IMR-90 (cell line): Measurements from ENCODE around the gene PIRT. TPM values are rescaled to one million over a fixed set of nuclear protein-coding genes. Genes with fewer than 3 reads are reported as not detected.

ENCODE experiments used
- ATAC-seq: fragments of 200-7000 bp; cut with Tn5 transposase; 2 replicates; pipeline ENCODE4 v1.9.1; 2020; ENCODE audit warnings: low read depth, mild to moderate bottlenecking, moderate library complexity
- BruUV-seq: library from RNA; stranded (reverse); fragments of 400-500 nt; replicated peaks from 2 replicates; lab custom pipeline; 2021; lab: Mats Ljungman, UMichigan
- CTCF ChIA-PET: fragments of 300-600 bp; formaldehyde crosslinking; extraction: SDS; loops from one replicate; lab custom pipeline; 2021; ENCODE audit warnings: antibody characterized with exemption; lab: Yijun Ruan, JAX
- POLR2A ChIA-PET: fragments of 300-600 bp; sonication (Branson Sonifier 250); formaldehyde crosslinking; loops from one replicate; lab custom pipeline; 2022; ENCODE audit warnings: antibody characterized with exemption; ENCODE audit not compliant: unreplicated experiment; lab: Charles Lee
- DNase-seq: peaks from one replicate; pipeline ENCODE4 v3.0.0; 2013
- H2AFZ ChIP-seq: replicated peaks from 2 replicates; pipeline ENCODE3; 2013; ENCODE audit warnings: low read length, mild to moderate bottlenecking; ENCODE audit not compliant: poor library complexity
- H2AK5ac ChIP-seq: 2 replicates; pipeline ENCODE4 v1.6.1; 2013; ENCODE audit warnings: low read depth, low read length, inconsistent platforms
- H2AK9ac ChIP-seq: replicated peaks from 2 replicates; pipeline ENCODE3; 2013; ENCODE audit warnings: mild to moderate bottlenecking, low read depth, low read length, moderate library complexity; ENCODE audit not compliant: poor library complexity
- H2BK120ac ChIP-seq: 2 replicates; pipeline ENCODE4 v1.6.1; 2013; ENCODE audit warnings: low read depth, low read length, inconsistent platforms
- H2BK15ac ChIP-seq: 3 replicates; pipeline ENCODE4 v1.6.1; 2013; ENCODE audit warnings: low read depth, low read length, inconsistent platforms
- H2BK20ac ChIP-seq: 2 replicates; pipeline ENCODE4 v1.6.1; 2013; ENCODE audit warnings: low read depth, mild to moderate bottlenecking, inconsistent platforms, low read length, moderate library complexity
- H2BK5ac ChIP-seq: 2 replicates; pipeline ENCODE4 v1.6.1; 2013; ENCODE audit warnings: mild to moderate bottlenecking, low read depth, low read length, inconsistent platforms; ENCODE audit not compliant: poor library complexity, severe bottlenecking
- H3K14ac ChIP-seq: replicated peaks from 2 replicates; pipeline ENCODE4 v1.6.1; 2013; ENCODE audit warnings: low read depth, low read length, inconsistent platforms
- H3K18ac ChIP-seq: 2 replicates; pipeline ENCODE4 v1.6.1; 2013; ENCODE audit warnings: low read depth, low read length, control low read depth
- H3K23ac ChIP-seq: 2 replicates; pipeline ENCODE4 v1.6.1; 2013; ENCODE audit warnings: low read depth, low read length, inconsistent platforms
- H3K27ac ChIP-seq: 2 replicates; pipeline ENCODE4 v1.5.1; 2013; ENCODE audit warnings: mild to moderate bottlenecking, control low read depth, low read length; ENCODE audit not compliant: insufficient read depth
- H3K27me3 ChIP-seq: 2 replicates; pipeline ENCODE4 v1.6.1; 2013; ENCODE audit warnings: low read length; ENCODE audit not compliant: control insufficient read depth, insufficient read depth
- H3K36me3 ChIP-seq: 2 replicates; pipeline ENCODE4 v1.6.1; 2013; ENCODE audit warnings: low read length, mixed read lengths; ENCODE audit not compliant: control insufficient read depth, insufficient read depth
- H3K4ac ChIP-seq: 2 replicates; pipeline ENCODE4 v1.6.1; 2013; ENCODE audit warnings: low read depth, low read length, inconsistent platforms
- H3K4me1 ChIP-seq: 2 replicates; pipeline ENCODE4 v1.6.1; 2013; ENCODE audit warnings: low read length, mixed read lengths; ENCODE audit not compliant: control insufficient read depth, insufficient read depth
- H3K4me2 ChIP-seq: 2 replicates; pipeline ENCODE4 v1.6.1; 2013; ENCODE audit warnings: low read depth, mild to moderate bottlenecking, control low read depth, low read length, moderate library complexity
- H3K4me3 ChIP-seq: 2 replicates; pipeline ENCODE4 v1.5.1; 2013; ENCODE audit warnings: low read depth, mild to moderate bottlenecking, control low read depth, low read length, moderate library complexity; ENCODE audit not compliant: insufficient read depth
- H3K56ac ChIP-seq: 2 replicates; pipeline ENCODE4 v1.6.1; 2013; ENCODE audit warnings: low read length, inconsistent platforms; ENCODE audit not compliant: insufficient read depth; ENCODE audit errors: extremely low read depth
- H3K79me1 ChIP-seq, 2 experiments: 2 replicates each; pipeline ENCODE4 v1.6.1; 2013; ENCODE audit warnings: low read length in 2 of 2, inconsistent platforms in 1 of 2, low read depth in 1 of 2
- H3K9ac ChIP-seq: 2 replicates; pipeline ENCODE4 v1.6.1; 2013; ENCODE audit warnings: low read depth, low read length, control low read depth
- H3K9me1 ChIP-seq: 2 replicates; pipeline ENCODE4 v1.6.1; 2013; ENCODE audit warnings: low read length, inconsistent platforms; ENCODE audit not compliant: insufficient read depth
- H3K9me3 ChIP-seq: 2 replicates; pipeline ENCODE4 v1.6.1; 2013; ENCODE audit warnings: low read length; ENCODE audit not compliant: control insufficient read depth, insufficient read depth
- H4K20me1 ChIP-seq: 2 replicates; pipeline ENCODE4 v1.6.1; 2013; ENCODE audit warnings: low read length, inconsistent platforms; ENCODE audit not compliant: insufficient read depth
- H4K5ac ChIP-seq: 2 replicates; pipeline ENCODE4 v1.6.1; 2013; ENCODE audit warnings: mild to moderate bottlenecking, low read depth, low read length, control low read depth
- H4K8ac ChIP-seq, 2 experiments: 2 replicates each; pipeline ENCODE4 v1.6.1; 2013; ENCODE audit warnings: low read depth in 2 of 2, low read length in 2 of 2, control low read depth in 1 of 2, inconsistent platforms in 1 of 2
- H4K91ac ChIP-seq: 2 replicates; pipeline ENCODE4 v1.6.1; 2013; ENCODE audit warnings: low read depth, low read length, inconsistent platforms; ENCODE audit not compliant: insufficient read depth
- CEBPB ChIP-seq: IDR thresholded peaks from 2 replicates; pipeline ENCODE4 v1.6.1; 2012; ENCODE audit warnings: low read depth, low read length, improper control_type of control experiment
- CHD1 ChIP-seq: IDR thresholded peaks from 2 replicates; pipeline ENCODE4 v1.6.1; 2012; ENCODE audit warnings: low read depth, low read length, improper control_type of control experiment
- FOS ChIP-seq: fragments of 150-350 bp; IDR thresholded peaks from 2 replicates; pipeline ENCODE4 v1.6.1; 2016; ENCODE audit warnings: low read depth, low read length
- MAFK ChIP-seq: IDR thresholded peaks from 2 replicates; pipeline ENCODE4 v1.6.1; 2012; ENCODE audit warnings: low read depth, low read length, improper control_type of control experiment
- MAZ ChIP-seq: IDR thresholded peaks from 2 replicates; pipeline ENCODE4 v1.6.1; 2012; ENCODE audit warnings: low read depth, mild to moderate bottlenecking, low read length, improper control_type of control experiment, moderate library complexity, borderline replicate concordance
- MXI1 ChIP-seq: IDR thresholded peaks from 2 replicates; pipeline ENCODE4 v1.6.1; 2012; ENCODE audit warnings: low read depth, mild to moderate bottlenecking, low read length, moderate library complexity, borderline replicate concordance
- NFE2L2 ChIP-seq: fragments of 150-350 bp; IDR thresholded peaks from 2 replicates; pipeline ENCODE4 v1.6.1; 2016; ENCODE audit warnings: low read depth, mild to moderate bottlenecking, low read length
- POLR2A ChIP-seq: IDR thresholded peaks from 2 replicates; pipeline ENCODE4 v1.6.1; 2012; ENCODE audit warnings: mild to moderate bottlenecking, low read depth, low read length
- RCOR1 ChIP-seq: IDR thresholded peaks from 2 replicates; pipeline ENCODE4 v1.6.1; 2012; ENCODE audit warnings: mild to moderate bottlenecking, low read length, improper control_type of control experiment; ENCODE audit not compliant: insufficient replicate concordance
- RFX5 ChIP-seq: IDR thresholded peaks from 2 replicates; pipeline ENCODE4 v1.8.0; 2012; ENCODE audit warnings: low read depth, mild to moderate bottlenecking, low read length, moderate library complexity
- SMC3 ChIP-seq: fragments of 150-350 bp; IDR thresholded peaks from 2 replicates; pipeline ENCODE4 v1.6.1; 2016; ENCODE audit warnings: low read depth, mild to moderate bottlenecking, antibody characterized with exemption, low read length, moderate library complexity
- WGBS, 2 experiments: methylation state at CpG; one replicate each; pipeline versions ENCODE4 v1.1.5 to v1.1.7; 2013; ENCODE audit warnings: missing lambda C conversion rate in 2 of 2; ENCODE audit not compliant: insufficient read length in 1 of 2; ENCODE audit errors: extremely low coverage in 2 of 2; 5-methylcytosine and 5-hydroxymethylcytosine counted together
- dilution Hi-C: fragments of 300-500 bp; cut with HindIII; formaldehyde crosslinking; loops from one replicate; pipeline ENCODE4 v1.14.3; 2018; ENCODE audit warnings: low sequenced_read_pairs; ENCODE audit not compliant: unreplicated experiment
- in situ Hi-C: fragments of 300-500 bp; cut with MboI; formaldehyde crosslinking; loops from 3 replicates; pipeline ENCODE4 v1.14.3; 2019; ENCODE audit warnings: low sequenced_read_pairs, inconsistent platforms, mixed read lengths
- intact Hi-C: fragments of 100-400 bp; cut with micrococcal nuclease; formaldehyde crosslinking; loops from 2 replicates; pipeline ENCODE4 v1.10.0; 2022
- polyA plus RNA-seq, 3 experiments: library from polyadenylated mRNA; depleted of rRNA; stranded (reverse); fragments of >200 nt; gene quantifications; 2 replicates each; pipeline ENCODE4 v1.2.3, GENCODE V29; 2012; ENCODE audit warnings: low replicate concordance in 1 of 3
- total RNA-seq: library from RNA; depleted of rRNA; stranded (reverse); fragments of >200 nt; gene quantifications from 2 replicates; pipeline ENCODE4 v1.2.3, GENCODE V29; 2012
- TF ChIP-seq, protein P1 (sequence below): fragments of 150-350 bp; IDR thresholded peaks from 2 replicates; pipeline ENCODE4 v1.6.1; 2017; ENCODE audit warnings: mild to moderate bottlenecking, antibody characterized with exemption, low read length, low read depth
- TF ChIP-seq, protein P2 (sequence below): conservative IDR thresholded peaks from 2 replicates; pipeline ENCODE4 v1.5.1; 2012; ENCODE audit warnings: mild to moderate bottlenecking, low read depth, low read length, improper control_type of control experiment

The PIRT gene
- total and polyA plus RNA-seq, 2 of the 4 experiments (the other 2 are of a cell fraction) = not detected

DNA sequence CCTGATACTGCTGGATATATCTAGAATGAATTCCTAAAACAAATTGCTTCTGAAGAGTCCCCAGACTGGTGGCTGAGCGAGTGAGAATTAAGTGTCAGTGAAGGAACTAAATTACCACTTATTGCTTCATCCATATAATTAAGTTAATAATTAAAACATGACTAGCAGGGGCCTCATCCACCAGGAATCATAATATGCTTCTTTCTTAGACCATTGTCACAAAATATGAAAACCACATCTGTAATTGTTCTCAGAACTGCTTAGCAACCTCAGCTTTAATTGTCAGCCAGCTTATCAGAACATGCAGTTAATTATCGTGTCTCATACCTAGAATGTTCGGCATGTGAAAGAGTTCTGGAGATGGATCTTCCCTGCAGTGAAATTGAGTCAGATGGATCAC, 21.2 kb upstream of the PIRT start:
- no peak overlapping the region for H3K18ac ChIP-seq
- H4K91ac ChIP-seq = no peak overlapping the region
- H3K27ac ChIP-seq = no peak overlapping the region
- no peak overlapping the region for H2BK15ac ChIP-seq
- H3K36me3 ChIP-seq = no peaks in the 10 kb centered on the region
- H3K27me3 ChIP-seq = no peaks in the 10 kb centered on the region
- no peak overlapping the region for H3K23ac ChIP-seq
- H3K9ac ChIP-seq = no peak overlapping the region
- H3K4me1 ChIP-seq = no peaks in the 10 kb centered on the region
- no peak overlapping the region for H3K4ac ChIP-seq
- no TSS peak for BruUV-seq
- H4K8ac ChIP-seq = no peak overlapping the region
- intact Hi-C loops (no loop called here), dilution Hi-C loops (no loop called here), in situ Hi-C loops (no loop called here)
- H4K20me1 ChIP-seq = no peaks in the 10 kb centered on the region
- H2AK9ac ChIP-seq = no peak overlapping the region
- TF ChIP-seq RCOR1 = no peak
- no peak for TF ChIP-seq SMC3
- TF ChIP-seq MAZ = no peak
- TF ChIP-seq MXI1 = no peak
- TF ChIP-seq, protein P1, sequence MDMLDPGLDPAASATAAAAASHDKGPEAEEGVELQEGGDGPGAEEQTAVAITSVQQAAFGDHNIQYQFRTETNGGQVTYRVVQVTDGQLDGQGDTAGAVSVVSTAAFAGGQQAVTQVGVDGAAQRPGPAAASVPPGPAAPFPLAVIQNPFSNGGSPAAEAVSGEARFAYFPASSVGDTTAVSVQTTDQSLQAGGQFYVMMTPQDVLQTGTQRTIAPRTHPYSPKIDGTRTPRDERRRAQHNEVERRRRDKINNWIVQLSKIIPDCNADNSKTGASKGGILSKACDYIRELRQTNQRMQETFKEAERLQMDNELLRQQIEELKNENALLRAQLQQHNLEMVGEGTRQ = no peak
- TF ChIP-seq MAFK = no peak
- no peak for TF ChIP-seq CHD1
- no peak for TF ChIP-seq CEBPB
- TF ChIP-seq POLR2A = no peak
- no peak for TF ChIP-seq FOS
- no peak for TF ChIP-seq RFX5
- TF ChIP-seq, protein P2, sequence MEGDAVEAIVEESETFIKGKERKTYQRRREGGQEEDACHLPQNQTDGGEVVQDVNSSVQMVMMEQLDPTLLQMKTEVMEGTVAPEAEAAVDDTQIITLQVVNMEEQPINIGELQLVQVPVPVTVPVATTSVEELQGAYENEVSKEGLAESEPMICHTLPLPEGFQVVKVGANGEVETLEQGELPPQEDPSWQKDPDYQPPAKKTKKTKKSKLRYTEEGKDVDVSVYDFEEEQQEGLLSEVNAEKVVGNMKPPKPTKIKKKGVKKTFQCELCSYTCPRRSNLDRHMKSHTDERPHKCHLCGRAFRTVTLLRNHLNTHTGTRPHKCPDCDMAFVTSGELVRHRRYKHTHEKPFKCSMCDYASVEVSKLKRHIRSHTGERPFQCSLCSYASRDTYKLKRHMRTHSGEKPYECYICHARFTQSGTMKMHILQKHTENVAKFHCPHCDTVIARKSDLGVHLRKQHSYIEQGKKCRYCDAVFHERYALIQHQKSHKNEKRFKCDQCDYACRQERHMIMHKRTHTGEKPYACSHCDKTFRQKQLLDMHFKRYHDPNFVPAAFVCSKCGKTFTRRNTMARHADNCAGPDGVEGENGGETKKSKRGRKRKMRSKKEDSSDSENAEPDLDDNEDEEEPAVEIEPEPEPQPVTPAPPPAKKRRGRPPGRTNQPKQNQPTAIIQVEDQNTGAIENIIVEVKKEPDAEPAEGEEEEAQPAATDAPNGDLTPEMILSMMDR = no peak
- TF ChIP-seq NFE2L2 = no peak
- no peak overlapping the region for H2BK5ac ChIP-seq
- ChIA-PET CTCF (no interaction called here), POLR2A (no interaction called here)
- DNase-seq = no peak
- ATAC-seq = no peak
- no peak overlapping the region for H3K14ac ChIP-seq
- H2AFZ ChIP-seq = no peak overlapping the region
- WGBS, 2 experiments = no CpG with 5 or more reads among the region's 3 CpGs
- H3K56ac ChIP-seq = no peak overlapping the region
- peaks cover 3% of the 10 kb centered on the region; the same call in 1 of the 2 replicates for H3K9me3 ChIP-seq
- H3K4me2 ChIP-seq = no peak overlapping the region
- no peak overlapping the region for H2BK20ac ChIP-seq
- no peaks in the 10 kb centered on the region for H3K9me1 ChIP-seq
- no peak overlapping the region for H2BK120ac ChIP-seq
- H2AK5ac ChIP-seq = no peak overlapping the region
- no peak overlapping the region for H3K4me3 ChIP-seq
- no peaks in the 10 kb centered on the region for H3K79me1 ChIP-seq
- no peak overlapping the region for H4K5ac ChIP-seq
